ENCODE results near the gene MRGPRG. TPM values are rescaled to one million over a fixed set of nuclear protein-coding genes. Genes with fewer than 3 reads are reported as not detected.
"Not testable (repeated sequence)": the region's sequence is repeated elsewhere in the genome, so short reads cannot be mapped to it uniquely, and the experiment has no call there.

Gene MRGPRG
- polyA plus RNA-seq, 1 donor, result not detected

GRCh38 chr11:3170756-3171650 lies 47.6 kb downstream of the MRGPRG start:
- no peak overlapping the region for H3K27ac ChIP-seq (ENCODE audit: low read length)

GRCh38 chr11:3170044-3170755 lies 48.4 kb downstream of the MRGPRG start:
- Histone ChIP-seq H3K4me1 (ENCODE audit: control insufficient read depth, insufficient read depth, low read length) (peaks cover 26% of the 10 kb centered on the region), H3K9me3 (ENCODE audit: control insufficient read depth, low read depth, low read length) (no peaks in the 10 kb centered on the region), H3K36me3 (ENCODE audit: control insufficient read depth, insufficient read depth, low read length) (no peaks in the 10 kb centered on the region), H3K4me3 (ENCODE audit: low read length) (no peak overlapping the region), H3K27ac (ENCODE audit: low read length) (no peak overlapping the region), H3K27me3 (ENCODE audit: control insufficient read depth, insufficient read depth, low read length) (peaks cover 36% of the 10 kb centered on the region)
- WGBS (ENCODE audit: insufficient coverage, low lambda C conversion rate), result no CpG with 5 or more reads among the region's 18 CpGs
- DNase-seq, result no peak

More at GRCh38 chr11:3170756-3171650, 47.6 kb downstream of the MRGPRG start:
- H3K4me3 ChIP-seq (ENCODE audit: low read length), result no peak overlapping the region
- H3K4me1 ChIP-seq (ENCODE audit: control insufficient read depth, insufficient read depth, low read length), result peaks cover 19% of the 10 kb centered on the region
- WGBS (ENCODE audit: insufficient coverage, low lambda C conversion rate), result no CpG with 5 or more reads among the region's 24 CpGs
- no peaks in the 10 kb centered on the region for H3K9me3 ChIP-seq (ENCODE audit: control insufficient read depth, low read depth, low read length)
- no peaks in the 10 kb centered on the region for H3K36me3 ChIP-seq (ENCODE audit: control insufficient read depth, insufficient read depth, low read length)
- no peak for DNase-seq
- H3K27me3 ChIP-seq (ENCODE audit: control insufficient read depth, insufficient read depth, low read length), result peaks cover 36% of the 10 kb centered on the region

DNA sequence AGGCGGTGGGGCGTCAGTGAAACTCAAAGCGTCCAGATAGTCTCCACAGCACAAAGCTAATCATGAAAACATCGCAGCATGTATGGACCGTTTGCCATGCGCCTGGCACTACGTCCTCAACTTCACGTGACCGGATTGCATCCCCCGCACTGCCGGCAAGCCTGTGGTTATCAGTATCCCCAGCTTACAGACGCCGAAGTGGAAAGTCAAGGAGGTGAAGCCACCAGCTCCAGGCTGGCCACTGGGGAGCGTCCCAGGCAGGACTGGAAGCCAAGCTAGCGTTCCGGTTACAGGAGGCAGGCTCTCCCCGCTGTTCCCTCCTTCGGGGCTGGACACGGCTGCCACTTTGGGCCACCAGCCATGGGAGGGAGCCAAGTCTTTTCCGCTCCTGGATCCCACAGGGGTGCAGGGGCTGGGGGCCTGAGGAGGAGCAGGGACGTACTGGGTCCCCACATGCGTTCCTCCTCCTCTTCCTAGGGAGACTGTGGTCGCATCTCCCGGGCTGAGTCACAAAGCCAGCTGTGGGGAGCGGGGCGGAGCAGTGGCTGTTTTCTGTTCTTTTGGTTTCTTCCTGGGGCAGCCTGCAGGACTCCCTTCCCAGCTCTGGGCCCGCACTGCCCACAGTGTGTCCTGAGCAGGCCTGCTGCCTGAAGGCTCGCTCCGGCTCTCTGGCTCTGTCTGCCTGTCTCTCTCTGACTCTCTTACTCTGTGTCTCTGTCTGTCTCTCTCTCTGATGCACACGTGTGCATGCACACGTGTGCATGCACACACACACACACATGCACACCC lies 49.2 kb downstream of the MRGPRG start:
- DNase-seq, result no peak
- no CpG with 5 or more reads among the region's 31 CpGs for WGBS (ENCODE audit: insufficient coverage, low lambda C conversion rate)
- Histone ChIP-seq H3K9me3 (ENCODE audit: control insufficient read depth, low read depth, low read length) (no peaks in the 10 kb centered on the region), H3K4me3 (ENCODE audit: low read length) (no peak overlapping the region), H3K4me1 (ENCODE audit: control insufficient read depth, insufficient read depth, low read length) (peaks cover 27% of the 10 kb centered on the region), H3K36me3 (ENCODE audit: control insufficient read depth, insufficient read depth, low read length) (no peaks in the 10 kb centered on the region), H3K27ac (ENCODE audit: low read length) (no peak overlapping the region), H3K27me3 (ENCODE audit: control insufficient read depth, insufficient read depth, low read length) (peaks cover 36% of the 10 kb centered on the region)

DNA sequence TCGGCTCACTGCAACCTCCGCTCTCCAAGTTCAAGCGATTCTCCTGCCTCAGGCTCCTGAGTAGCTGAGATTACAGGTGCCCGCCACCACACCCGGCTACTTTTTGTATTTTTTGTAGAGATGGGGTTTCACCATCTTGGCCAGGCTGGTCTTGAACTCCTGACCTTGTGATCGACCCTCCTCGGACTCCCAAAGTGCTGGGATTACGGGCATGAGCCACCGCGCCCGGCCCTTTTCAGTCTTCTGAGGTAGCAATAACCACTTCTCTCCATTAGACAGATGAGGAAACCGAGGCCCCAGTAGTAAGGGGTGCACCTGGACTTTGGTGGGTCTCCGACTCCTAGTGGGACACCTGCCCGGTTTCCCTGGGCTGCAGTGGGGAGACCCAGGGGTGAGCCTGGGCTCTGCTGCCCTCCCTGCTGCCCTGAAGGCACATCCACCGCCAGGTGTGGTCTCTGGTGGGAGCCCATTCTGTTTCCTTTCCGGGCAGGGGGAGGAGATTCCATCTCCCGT lies 49.8 kb downstream of the MRGPRG start:
- H3K4me1 ChIP-seq (ENCODE audit: control insufficient read depth, insufficient read depth, low read length), result peaks cover 34% of the 10 kb centered on the region
- H3K4me3 ChIP-seq (ENCODE audit: low read length); H3K9me3 ChIP-seq (ENCODE audit: control insufficient read depth, low read depth, low read length); H3K27ac ChIP-seq (ENCODE audit: low read length); H3K36me3 ChIP-seq (ENCODE audit: control insufficient read depth, insufficient read depth, low read length); DNase-seq: not testable (repeated sequence)
- peaks cover 36% of the 10 kb centered on the region for H3K27me3 ChIP-seq (ENCODE audit: control insufficient read depth, insufficient read depth, low read length)
- WGBS (ENCODE audit: insufficient coverage, low lambda C conversion rate), result no CpG with 5 or more reads among the region's 17 CpGs

Other genes starting within 250 kb of the MRGPRG start
- gene NAP1L4, start 226.5 kb downstream of the MRGPRG start, polyA plus RNA-seq, result 116 TPM
- 41.6 TPM for gene CARS1, start 161.4 kb downstream of the MRGPRG start, polyA plus RNA-seq
- gene OSBPL5, start 53.5 kb downstream of the MRGPRG start, polyA plus RNA-seq, result 14.1 TPM
- not detected for gene MRGPRE, start 13.6 kb upstream of the MRGPRG start, polyA plus RNA-seq
- 35.7 TPM for gene ZNF195, start 160.3 kb upstream of the MRGPRG start, polyA plus RNA-seq

Measured in large intestine (tissue), 3 donors.